HL-60 (cell line): ENCODE data around the gene RBMXL2.

ENCODE experiments used
- CTCF ChIP-seq: IDR thresholded peaks from one replicate; pipeline ENCODE4 v1.5.1; 2011; ENCODE audit warnings: low read length, control low read depth, inconsistent platforms; ENCODE audit not compliant: insufficient read depth
- GABPA ChIP-seq: IDR thresholded peaks from 2 replicates; pipeline ENCODE4 v1.6.1; 2012; ENCODE audit warnings: low read depth

- no peak for TF ChIP-seq CTCF
- no peak for TF ChIP-seq GABPA
Observed at GRCh38 chr11:7072401-7073028, 16.3 kb upstream of the RBMXL2 start.
